ENCODE results near the gene PCDHGB4.

DNA sequence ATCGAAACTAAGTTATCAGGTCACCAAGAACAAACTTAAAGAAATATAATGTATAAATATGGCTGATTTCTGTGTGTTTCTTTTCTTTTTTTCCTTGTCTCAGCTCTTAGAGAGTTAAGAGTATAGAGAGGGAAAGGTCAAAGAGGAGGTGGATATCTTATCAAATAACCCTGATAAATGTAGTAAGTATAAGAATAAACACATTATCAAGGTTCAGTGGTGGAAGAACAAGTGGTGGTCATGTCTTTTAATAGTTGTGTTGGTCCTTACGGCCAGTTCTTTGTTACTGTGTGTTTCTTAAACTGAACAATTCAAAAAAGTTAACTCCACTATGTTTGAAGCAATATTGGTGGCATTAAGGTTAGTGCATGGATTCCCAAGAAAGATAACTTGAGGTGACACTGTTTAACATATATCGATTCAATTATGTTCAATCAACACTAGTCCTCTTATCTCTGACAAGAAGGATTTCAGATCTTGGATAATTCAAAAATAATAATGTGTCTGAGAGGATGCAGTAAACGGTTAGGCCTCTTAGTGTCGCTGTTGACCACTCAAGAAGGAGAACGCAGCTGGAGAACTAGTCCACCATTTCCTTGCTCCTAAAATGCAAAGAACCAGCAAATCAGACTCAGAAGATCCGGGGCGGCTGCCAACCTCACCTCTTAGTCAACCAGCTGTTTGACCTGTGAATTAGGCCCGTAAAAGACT, 44.1 kb upstream of the PCDHGB4 start, which contains the start of gene PCDHGA3:
- no peak for TF ChIP-seq POLR2AphosphoS5 (IDR thresholded peaks at IDR 0.05)
- TF ChIP-seq, protein P1, sequence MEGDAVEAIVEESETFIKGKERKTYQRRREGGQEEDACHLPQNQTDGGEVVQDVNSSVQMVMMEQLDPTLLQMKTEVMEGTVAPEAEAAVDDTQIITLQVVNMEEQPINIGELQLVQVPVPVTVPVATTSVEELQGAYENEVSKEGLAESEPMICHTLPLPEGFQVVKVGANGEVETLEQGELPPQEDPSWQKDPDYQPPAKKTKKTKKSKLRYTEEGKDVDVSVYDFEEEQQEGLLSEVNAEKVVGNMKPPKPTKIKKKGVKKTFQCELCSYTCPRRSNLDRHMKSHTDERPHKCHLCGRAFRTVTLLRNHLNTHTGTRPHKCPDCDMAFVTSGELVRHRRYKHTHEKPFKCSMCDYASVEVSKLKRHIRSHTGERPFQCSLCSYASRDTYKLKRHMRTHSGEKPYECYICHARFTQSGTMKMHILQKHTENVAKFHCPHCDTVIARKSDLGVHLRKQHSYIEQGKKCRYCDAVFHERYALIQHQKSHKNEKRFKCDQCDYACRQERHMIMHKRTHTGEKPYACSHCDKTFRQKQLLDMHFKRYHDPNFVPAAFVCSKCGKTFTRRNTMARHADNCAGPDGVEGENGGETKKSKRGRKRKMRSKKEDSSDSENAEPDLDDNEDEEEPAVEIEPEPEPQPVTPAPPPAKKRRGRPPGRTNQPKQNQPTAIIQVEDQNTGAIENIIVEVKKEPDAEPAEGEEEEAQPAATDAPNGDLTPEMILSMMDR (IDR thresholded peaks at IDR 0.05 in 8 of 11, conservative IDR thresholded peaks at IDR 0.05 in 3 of 11), result peak in 1 of 11 experiments; percentile 12
- TF ChIP-seq POLR2A (IDR thresholded peaks at IDR 0.05), result no peak
